Activated CD4-positive, CD25-positive, alpha-beta regulatory T cell treated with anti-CD3 and anti-CD28 coated beads, Interleukin-2, amount 50 U/mL, for 72 hours (primary cell): ENCODE measurements around the gene TBXAS1.

Experiments used
- DNase-seq: peaks from one replicate; pipeline ENCODE4 v3.0.0; 2021

Gene TBXAS1

DNA sequence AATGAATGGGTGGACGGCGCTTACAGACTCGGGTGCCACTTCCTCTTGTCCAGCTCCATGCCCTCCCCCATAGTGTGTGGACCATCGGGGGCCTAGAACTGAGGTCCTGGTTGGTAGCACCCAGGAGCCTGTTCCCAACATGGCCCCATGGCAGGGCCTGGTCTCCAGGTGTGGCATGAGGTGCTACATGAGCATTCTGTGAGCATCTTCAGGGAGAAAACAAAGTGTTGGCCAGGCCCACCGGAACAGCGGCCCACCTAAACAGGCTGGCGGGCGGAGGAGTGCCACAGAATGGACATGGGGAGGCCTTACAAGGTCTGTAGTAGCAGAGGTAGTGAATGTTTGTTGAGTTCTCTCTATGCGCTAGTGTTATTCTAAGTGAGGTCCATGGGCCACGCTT is 156.7 kb downstream of the TBXAS1 start:
- no peak for DNase-seq

DNA sequence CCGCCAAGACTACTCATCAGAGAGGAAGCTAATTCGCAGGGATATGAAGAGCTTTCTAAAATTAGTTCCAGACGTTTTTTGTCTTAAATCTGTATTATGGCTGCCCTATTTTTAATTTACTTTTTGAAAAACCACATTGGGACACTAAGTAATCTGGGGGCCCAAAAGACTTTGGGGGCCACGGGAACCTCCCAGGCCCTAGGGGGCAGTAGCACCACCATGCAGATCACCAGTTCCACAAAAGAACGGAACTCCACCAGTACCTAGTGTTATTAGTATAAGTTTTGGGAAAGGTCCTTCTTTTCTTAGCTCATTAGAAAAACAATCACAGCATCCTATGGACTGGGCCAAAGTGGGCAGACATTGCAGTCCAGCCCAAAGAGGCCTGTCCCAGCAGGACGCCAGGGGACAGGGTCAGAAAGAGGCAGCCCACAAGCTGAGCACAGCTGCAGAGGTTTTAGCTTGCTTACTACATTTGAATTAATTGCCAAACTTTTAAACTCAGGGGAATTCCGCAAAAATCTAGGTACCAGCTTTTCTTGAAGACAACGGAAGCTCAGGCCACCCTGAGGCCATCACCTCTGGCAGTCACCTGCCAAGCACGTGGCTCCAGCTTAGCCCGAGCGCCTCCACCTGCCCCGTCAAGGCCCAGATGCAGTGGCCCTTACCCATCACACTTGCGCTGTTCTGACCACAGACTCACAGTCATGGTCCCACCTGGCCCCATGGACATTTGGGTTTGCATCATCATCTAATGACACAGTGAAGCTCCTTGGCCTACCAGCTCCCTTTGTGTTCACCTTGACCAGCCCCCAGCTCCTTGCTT is 158.8 kb downstream of the TBXAS1 start:
- DNase-seq: no peak

DNA sequence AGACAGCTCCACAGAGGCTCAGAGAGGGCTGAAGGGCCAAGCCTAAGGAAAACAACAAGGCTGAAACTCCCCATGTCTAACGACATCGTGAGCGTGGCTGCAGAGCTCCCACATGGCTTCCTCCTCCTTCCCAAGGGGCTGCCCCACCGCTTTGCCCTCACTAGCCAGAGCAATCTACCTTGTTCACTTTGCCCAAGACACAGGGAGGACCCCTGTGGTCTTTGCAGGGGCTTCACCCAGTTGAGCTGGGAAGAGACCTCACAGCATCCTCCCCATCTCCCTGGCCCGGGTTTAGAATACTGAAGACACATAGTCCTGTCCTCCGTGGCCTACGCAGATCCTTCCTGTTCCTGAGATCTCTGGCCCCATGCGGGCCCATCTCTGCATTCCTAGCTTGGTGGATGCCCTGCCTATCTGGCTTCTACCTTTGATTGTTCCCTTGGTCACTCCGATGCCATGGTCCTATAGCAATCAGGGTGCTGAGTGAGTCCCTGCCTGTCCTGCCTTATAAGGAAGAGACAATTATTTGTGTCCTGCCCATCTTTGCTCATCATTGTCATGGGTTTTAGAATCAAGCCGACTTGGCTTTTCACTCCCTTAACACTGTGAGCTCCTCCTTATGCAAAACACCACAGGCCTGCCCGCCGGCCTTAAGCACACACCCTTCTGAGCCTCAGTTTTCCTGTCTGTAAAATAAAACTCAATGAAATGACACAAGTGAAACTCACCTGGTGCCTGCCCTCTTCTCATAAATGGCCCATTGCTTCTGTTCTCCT is 160.5 kb downstream of the TBXAS1 start:
- DNase-seq: no peak

DNA sequence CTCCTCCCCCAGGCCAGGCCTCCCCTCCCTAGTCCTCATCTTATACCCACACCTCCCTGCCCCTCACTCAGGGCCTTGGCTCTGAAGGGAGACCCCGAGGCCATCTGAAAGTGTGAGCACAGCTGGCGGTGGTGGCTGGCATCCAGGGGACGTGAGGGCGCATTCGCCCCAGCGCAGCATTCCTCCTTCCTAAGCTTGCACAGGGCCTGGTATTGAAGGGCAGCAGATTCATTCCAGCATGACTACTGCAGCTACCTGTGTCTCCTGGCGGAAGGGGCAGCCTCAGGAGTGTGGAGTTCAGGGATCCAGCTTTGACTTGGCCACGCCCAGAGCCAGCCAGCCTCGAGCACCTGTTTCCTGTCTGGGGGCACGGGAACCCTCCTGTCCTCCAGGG is 161.1 kb downstream of the TBXAS1 start:
- no peak for DNase-seq

DNA sequence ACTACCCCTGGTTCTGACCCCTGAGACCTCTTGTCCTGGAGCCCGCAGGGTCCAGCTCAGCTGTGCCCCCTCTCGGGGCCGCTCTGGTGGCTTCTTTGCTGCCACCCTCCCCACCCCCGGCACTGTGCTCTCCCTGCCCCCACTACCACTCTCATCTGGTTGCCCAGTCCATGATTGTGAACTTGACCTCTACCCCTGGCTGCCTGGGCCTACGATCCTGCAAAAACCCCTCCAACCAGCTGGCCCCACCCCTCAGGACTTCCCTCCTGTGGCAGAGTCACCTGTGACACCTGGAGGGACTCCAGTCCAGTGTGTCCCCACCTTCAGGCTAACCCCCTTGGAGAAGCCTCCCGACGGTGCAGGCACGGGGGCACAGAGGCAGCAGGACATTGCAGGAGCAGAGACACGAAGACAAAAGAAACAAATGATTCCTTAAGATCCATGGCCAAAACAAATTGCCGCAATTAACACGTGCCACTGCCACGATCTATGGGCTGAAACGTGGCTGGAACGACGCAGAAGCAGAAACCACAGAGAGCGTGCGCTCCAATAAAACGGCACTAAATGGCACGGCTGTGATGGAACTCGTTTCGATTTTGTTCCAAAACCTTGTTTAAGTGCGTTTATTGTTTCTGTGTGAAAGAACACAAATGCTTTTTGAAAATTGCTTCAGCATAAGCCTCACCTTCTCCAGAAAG is 161.7 kb downstream of the TBXAS1 start:
- DNase-seq: no peak

DNA sequence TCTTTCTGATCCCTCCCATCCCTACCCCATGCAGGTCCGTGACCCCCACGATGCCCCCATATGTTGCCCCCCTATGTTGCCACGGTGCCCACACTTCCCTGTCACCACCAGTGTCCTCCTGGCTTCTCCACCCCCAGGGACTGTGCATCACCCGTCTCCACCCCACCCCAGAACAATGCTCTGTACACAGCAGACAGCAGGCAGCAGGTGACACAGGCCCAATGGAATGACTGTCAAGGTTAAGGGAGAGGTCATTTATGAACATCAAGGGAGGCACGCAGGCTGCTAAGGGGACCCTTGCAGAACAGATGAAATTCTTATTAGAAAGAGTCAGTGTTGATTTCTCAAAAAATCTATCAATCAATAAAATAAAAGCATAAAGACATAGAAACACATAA is 162.2 kb downstream of the TBXAS1 start:
- DNase-seq: no peak

DNA sequence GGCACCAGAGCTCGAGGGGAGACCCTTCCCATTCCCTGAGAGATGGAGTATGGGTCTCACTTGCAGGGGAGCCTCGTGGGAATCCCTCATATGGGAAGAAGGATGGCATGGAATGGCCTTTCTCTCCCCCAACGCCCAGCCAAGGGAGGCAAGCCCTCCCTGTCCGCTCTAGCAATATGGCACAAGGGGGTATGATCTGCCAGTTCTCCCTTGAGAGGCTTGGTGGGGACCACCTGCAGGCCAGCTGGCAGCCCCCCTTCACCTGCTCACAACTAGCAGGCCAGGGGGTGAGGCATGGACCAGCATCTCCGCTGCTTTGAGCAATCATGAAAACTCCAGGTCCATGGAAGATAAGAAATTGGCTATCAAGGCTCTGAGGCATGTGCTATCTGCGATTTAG is 162.8 kb downstream of the TBXAS1 start:
- DNase-seq: no peak

DNA sequence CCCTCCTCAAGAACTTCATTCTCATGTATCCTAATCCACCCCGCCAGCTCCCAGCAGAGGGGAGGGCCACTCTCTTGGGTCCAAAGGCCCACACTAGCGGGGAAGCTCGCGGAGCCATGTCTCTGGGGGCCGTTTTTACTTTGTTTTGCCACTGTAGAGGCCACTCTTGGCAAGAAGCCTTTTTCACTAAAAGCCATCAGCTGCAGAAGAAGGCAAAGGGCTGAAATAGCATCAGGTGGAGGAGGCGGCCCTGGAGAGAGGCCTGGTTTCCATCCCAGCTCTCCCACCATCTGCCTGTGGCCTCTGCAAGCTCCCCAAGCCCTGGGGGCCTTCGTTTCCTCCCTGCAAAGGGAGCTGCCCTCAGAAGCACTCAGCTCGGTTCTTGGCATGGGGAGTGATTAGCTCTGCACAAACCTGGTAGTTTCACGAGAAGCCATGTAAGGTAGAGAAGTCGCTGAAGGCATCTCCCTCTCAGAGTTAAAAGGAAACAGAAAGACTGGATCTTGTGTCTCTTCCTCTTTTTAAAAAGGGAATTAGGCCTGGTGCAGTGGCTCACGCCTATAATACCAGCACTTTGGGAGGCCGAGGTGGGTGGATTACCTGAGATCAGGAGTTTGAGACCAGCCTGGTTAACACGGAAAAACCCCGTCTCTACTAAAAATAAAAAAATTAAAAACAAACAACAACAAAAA is 163.4 kb downstream of the TBXAS1 start:
- DNase-seq: no peak

DNA sequence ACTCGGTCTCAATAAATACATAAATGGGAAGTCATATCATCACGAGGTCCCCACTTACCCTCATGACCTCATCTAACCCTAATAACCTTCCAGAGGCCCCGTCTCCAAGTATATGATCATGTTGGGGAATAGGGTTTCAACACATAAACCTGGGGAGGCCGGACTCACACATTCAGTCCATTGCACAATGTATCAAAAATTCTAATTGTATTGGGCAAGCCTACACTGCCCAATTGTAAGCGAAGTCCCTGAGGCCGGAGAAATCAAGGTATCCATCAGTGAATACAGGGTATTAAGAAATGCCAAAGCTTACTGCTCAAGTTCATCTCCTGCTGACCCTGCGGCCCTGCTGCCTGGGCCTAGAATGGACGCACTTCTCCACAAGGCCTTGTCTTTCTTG is 164.1 kb downstream of the TBXAS1 start:
- DNase-seq: no peak

DNA sequence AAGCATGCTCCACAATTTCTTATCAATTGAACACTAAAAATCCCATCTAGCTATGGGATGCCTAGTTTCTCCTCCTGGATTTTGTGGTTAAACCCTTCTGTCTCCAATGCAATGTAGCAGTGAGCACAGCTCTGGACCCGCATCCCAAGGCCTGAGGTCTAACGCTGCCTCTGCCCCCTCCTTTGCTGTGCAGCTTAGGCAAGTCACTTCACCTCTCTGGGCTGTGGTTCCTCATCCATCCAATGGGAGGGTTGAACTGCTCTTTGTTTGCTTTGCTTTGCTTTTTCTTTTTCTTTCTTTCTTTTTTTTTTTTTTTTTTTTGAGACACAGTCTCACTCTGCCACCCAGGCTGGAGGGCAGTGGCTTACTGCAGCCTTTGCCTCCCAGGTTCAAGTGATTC is 164.5 kb downstream of the TBXAS1 start:
- no peak for DNase-seq

DNA sequence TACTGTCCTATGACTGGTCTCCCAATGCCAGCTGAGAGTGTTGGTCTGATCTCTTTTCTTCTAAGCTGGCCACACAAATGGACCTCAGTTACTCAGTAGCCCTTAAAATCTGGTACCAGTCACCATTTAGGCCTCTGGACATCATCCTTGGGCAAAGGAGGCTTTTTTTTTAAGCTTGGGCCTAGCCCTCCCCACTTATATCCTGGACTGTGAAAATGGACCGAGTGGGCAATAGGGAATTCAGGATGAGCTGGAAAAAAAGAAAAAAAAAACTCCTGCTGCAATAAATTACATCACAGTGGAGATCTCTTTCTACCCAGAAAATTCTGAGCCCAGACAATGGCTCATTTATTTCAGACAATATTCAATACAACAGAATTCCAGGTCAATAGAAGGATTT is 165.3 kb downstream of the TBXAS1 start:
- DNase-seq: no peak

DNA sequence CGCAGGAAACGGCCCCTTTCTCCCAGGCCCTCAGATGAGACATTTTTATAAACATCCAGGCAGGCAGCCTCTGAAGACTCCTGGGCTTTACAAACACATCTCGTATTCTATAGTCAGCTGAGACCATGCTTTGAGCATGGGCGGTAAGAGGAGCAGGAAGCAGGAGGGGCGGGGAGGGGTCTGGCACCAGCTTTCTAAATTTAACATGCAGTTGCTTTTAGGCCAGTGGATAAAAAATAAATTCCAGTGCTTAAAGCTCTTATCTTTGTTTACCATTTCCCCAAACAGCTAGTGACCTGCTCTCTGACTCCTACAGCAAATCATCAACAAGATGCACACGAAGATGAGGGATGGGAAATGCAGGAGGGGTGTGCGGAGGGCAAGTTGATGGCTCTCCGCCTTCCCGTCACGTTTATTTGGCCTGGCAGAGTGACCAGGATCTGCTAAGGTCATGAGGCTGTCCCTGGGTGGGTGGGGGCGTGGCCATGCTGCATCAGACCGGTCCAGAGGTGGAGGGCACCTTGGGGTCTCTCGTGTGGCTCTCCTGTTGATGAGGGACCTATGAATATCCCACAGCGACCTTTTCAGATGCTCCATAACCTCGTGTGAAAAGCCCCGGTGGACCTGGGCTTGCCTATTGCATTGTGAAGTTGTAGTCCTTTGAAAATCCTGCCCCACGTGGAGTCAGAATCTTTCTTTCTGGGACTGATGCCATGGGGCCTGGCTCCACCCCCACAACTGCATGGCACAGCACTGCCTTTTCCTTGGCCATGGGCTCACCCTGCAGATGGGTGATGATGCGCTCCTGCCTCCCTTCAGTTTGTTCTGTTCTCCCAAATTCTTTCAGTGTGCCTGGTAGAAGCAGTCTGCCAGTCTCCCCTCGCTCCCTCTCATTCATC is 166.2 kb downstream of the TBXAS1 start:
- DNase-seq: no peak

DNA sequence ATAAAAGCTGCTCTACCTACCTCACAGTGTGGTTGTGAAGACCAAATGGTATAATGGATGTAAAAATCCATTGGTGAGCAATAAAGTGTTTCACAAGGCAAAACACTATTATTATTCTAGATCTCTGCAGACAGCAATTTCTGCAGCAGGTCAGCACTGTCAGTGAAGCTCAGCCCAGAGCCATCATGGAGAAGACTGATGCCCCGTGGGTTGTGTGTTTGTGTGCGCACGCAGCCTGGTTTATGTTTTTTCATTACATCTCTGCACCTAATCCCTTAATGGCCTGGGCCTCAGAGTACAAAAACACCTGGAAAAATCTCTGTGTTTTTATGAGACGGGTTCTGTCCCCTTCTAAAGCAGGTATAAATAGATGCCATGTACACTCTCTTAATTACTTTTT is 169.5 kb downstream of the TBXAS1 start:
- no peak for DNase-seq

DNA sequence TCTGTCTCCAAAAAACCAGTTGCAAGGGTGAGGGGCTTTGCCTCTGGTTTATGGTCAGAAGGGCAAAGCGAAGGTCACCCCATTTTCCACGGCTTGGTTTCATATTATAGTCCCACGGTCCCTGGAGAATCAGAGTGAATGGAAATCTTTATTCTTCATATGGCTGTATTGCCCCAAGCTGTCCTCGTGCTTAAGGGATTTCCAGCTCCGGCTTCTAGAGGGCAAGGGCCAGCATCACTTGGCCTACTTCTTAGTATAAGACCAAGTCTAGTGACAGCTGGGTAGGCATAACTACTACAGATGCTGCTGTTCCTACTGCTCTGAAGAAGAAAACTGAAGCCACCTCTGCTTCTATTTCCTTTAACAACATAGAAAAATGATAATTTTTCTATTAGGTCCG is 170.5 kb downstream of the TBXAS1 start:
- no peak for DNase-seq

DNA sequence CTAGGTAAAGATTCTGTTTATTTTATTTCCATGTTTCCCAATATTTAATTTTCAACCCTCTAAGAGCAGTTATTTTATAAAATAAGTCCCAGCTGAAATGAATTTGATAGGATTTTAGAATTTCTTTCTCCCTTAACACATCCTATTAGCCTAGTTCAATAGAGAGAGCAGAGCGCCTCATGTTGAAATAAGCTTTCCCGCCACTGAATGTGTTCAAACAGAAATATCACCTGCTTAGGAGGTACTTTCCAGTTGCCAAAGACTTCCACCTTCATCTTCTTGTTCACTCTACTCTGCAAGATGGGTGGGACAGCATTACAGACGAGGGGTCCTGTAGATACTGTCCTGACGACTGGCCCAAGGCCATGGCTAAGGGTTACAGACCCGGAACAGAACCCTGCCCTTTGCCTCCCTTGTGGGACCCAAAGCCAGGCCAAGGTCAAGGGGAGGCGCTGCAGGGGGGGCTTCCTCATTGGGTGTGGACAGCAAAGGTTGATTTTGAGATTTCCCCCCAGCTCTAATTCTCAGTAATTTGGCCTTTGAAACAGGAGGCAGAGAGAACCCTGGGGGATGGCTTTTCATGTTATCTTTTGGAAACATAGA is 171.7 kb downstream of the TBXAS1 start:
- no peak for DNase-seq

DNA sequence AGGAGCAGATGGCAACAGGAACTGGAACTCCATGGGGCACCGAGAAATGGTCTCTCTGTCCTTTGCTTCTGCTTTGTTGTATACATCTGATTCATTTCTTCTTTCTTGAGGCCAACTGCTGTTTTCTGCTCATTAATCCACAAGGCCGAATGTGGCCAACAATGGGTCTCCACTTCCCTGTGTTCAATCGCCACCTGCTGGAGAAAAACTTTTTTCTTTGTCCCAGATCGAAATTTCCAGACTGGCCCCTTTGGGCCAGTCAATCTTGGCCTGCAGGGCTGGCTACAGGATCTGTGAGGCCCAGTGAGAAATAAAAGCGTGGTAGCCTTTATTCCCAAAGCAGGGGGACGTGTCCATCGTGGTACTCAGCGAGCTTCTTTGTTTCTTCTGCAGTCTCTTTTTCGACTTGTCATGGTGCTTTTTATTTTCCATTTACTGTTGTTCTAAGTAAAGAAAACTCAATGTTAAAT is 174.9 kb downstream of the TBXAS1 start:
- no peak for DNase-seq

DNA sequence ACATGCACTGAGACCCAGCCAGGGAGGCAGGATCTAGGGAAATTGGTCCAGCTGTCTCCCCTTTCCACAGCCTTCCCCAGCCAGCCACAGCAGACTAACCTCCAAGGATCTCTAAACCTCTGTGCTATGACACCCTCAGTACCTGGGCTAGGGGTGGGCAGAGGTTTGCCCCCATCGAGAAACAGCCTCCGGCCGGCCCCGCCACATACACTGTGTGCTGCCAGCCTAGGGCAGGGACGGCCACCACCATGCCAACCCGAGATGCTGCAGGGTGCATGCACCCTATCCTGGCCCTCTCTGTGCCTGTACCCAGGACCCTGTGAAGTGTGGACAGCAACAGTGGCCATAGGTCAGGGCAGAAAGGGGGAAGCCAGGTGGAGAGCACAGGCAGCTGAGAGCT is 175.6 kb downstream of the TBXAS1 start:
- DNase-seq: no peak

DNA sequence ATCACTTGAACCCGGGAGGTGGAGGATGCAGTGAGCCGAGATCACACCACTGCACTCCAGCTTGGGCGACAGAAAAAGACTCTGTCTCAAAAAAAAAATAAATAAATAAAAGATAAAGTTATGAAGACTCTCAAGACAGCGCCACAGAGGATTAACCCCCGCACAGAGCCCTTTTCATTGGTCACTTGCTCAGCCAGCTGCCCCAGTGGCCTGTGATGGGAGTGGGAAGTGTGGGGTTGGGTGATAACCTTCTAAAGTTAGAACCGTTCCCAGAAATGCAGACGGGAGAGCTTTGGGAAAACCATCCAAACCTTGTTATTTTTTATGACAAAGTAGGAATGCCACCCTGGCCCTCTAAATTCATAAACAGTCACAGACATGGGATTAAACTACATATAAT is 176.3 kb downstream of the TBXAS1 start:
- no peak for DNase-seq

DNA sequence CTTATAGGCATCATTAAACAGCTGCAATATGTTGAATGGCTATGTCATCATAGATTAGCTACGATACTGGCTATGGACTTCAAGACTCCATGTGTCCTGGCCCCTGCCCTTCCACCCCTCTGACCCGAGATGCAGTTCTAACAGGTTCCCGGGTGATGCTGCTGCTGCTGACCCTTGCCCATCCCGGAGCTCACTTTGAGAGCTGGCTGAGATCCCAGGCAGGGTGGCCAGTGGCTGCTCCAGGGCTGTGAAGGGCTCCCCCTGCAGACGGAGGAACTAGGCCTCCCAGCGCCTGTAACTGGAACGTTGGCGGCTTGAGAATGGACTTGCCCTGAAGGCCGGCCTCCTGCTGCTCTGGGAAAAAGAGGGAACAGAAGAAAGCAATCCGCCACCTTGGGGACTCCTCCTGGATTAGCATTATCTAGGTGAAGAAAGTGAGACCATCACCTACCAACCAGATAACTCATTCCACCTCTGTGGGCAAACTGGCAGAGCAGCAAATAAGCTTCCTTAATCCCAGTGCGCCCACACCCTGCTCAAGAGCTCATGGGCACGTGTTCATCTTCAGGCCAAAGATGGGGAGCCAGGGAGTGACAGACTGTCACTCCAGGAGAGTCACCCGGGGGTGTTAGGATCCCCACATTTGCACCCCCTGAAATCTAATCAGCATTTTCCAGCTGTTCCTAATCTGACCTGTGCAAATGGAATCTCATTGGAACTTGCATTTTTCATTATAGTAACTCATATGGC is 176.9 kb downstream of the TBXAS1 start:
- no peak for DNase-seq

DNA sequence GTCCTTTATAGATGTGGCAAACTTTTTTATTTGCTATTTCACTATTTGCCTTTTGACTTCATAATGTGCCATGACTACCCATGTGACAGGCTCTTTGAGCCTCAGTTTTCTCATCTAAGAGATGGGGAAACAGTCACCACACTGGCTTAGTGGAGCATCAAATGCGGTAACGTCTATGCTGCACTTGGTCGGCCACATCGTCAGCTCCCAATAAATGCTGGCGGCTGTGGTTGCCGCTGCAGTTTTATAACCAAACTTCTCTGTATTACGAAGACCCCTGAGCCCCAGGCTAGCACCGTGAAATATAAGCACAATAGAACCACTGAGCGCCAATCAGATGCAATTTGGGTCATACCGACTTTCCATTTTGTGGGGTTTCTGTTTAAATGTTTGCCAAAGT is 177.5 kb downstream of the TBXAS1 start:
- DNase-seq: no peak
